ENCODE measurements around the gene HABP4.

HABP4 gene

GRCh38 chr9:96476591-96476990, 26.6 kb downstream of the HABP4 start:
- no peak for DNase-seq (ENCODE audit: low read depth in 2 of 2)

- DNase-seq (ENCODE audit: low read depth in 2 of 2): no peak
These were observed 28.9 kb downstream of the HABP4 start for GRCh38 chr9:96478829-96479371.

- no peak for DNase-seq (ENCODE audit: low read depth in 2 of 2)
These were observed 30.8 kb downstream of the HABP4 start for GRCh38 chr9:96480736-96481135.

- no peak for DNase-seq (ENCODE audit: low read depth in 2 of 2)
These were observed 32.5 kb downstream of the HABP4 start for GRCh38 chr9:96482476-96482875.

GRCh38 chr9:96483197-96483596, 33.2 kb downstream of the HABP4 start:
- DNase-seq (ENCODE audit: low read depth in 2 of 2): no peak

- no peak for DNase-seq (ENCODE audit: low read depth in 2 of 2)
These were observed 33.9 kb downstream of the HABP4 start for GRCh38 chr9:96483733-96484390.

GRCh38 chr9:96484521-96484931, 34.6 kb downstream of the HABP4 start:
- no peak for DNase-seq (ENCODE audit: low read depth in 2 of 2)

- no peak for DNase-seq (ENCODE audit: low read depth in 2 of 2)
These were observed 35.3 kb downstream of the HABP4 start for GRCh38 chr9:96485280-96485679.

GRCh38 chr9:96486386-96487028, 36.5 kb downstream of the HABP4 start:
- no peak for DNase-seq (ENCODE audit: low read depth in 2 of 2)

GRCh38 chr9:96487029-96487396, 37.0 kb downstream of the HABP4 start:
- DNase-seq (ENCODE audit: low read depth in 2 of 2): no peak

GRCh38 chr9:96487949-96488348, 38.0 kb downstream of the HABP4 start:
- no peak for DNase-seq (ENCODE audit: low read depth in 2 of 2)

- DNase-seq (ENCODE audit: low read depth in 2 of 2): no peak
These were observed 39.6 kb downstream of the HABP4 start for GRCh38 chr9:96489482-96489979.

GRCh38 chr9:96490534-96491078, 40.6 kb downstream of the HABP4 start:
- DNase-seq (ENCODE audit: low read depth in 2 of 2): no peak

- no peak for DNase-seq (ENCODE audit: low read depth in 2 of 2)
These were observed 41.3 kb downstream of the HABP4 start for GRCh38 chr9:96491079-96491879.

- DNase-seq (ENCODE audit: low read depth in 2 of 2): no peak
These were observed 42.0 kb downstream of the HABP4 start for GRCh38 chr9:96491880-96492525.

GRCh38 chr9:96492993-96493531, 43.1 kb downstream of the HABP4 start:
- DNase-seq (ENCODE audit: low read depth in 2 of 2): no peak

GRCh38 chr9:96493757-96494156, 43.8 kb downstream of the HABP4 start:
- no peak for DNase-seq (ENCODE audit: low read depth in 2 of 2)

- no peak for DNase-seq (ENCODE audit: low read depth in 2 of 2)
These were observed 44.3 kb downstream of the HABP4 start for GRCh38 chr9:96494215-96494800.

- DNase-seq (ENCODE audit: low read depth in 2 of 2): no peak
These were observed 45.4 kb downstream of the HABP4 start for GRCh38 chr9:96495341-96495740.

- no peak for DNase-seq (ENCODE audit: low read depth in 2 of 2)
These were observed 46.6 kb downstream of the HABP4 start for GRCh38 chr9:96496368-96497116.
